Bronchial epithelial cell (primary cell): ENCODE measurements around the gene NUDT1. TPM values are rescaled to one million over a fixed set of nuclear protein-coding genes. Genes with fewer than 3 reads are reported as not detected.

Source experiments
- DNase-seq: peaks from one replicate; pipeline ENCODE4 v3.0.0-alpha.2; 2010; ENCODE audit warnings: low read depth
- FAIRE-seq: peaks from 2 replicates; lab custom pipeline; 2011; peaks lifted over from hg19 to GRCh38; lab: Jason Lieb, UNC
- H3K27me3 ChIP-seq: 2 replicates; pipeline ENCODE4 v1.5.1; 2011; ENCODE audit warnings: low read length; ENCODE audit not compliant: control insufficient read depth, insufficient read depth
- H3K36me3 ChIP-seq: 2 replicates; pipeline ENCODE4 v1.5.1; 2011; ENCODE audit warnings: low read length; ENCODE audit not compliant: control insufficient read depth, insufficient read depth
- H3K4me3 ChIP-seq: 2 replicates; pipeline ENCODE4 v1.5.1; 2011; ENCODE audit warnings: mild to moderate bottlenecking, low read depth, low read length, control low read depth
- CTCF ChIP-seq: IDR thresholded peaks from 2 replicates; pipeline ENCODE4 v1.5.1; 2011; ENCODE audit warnings: mild to moderate bottlenecking, moderate library complexity, low read length, control low read depth, inconsistent platforms; ENCODE audit not compliant: insufficient read depth, severe bottlenecking
- total RNA-seq: library from RNA; depleted of rRNA; stranded (reverse); fragments of >200 nt; gene quantifications from 2 replicates; pipeline ENCODE4 v1.2.1, GENCODE V29; 2014

NUDT1 gene
- total RNA-seq, 1 donor from 2014 or later: 7.9 TPM

- no peak overlapping the region for H3K4me3 ChIP-seq
- no peaks in the 10 kb centered on the region for H3K27me3 ChIP-seq
- no peak for TF ChIP-seq CTCF
- no peaks in the 10 kb centered on the region for H3K36me3 ChIP-seq
- FAIRE-seq (no peak), DNase-seq (no peak)
Observed at GRCh38 chr7:2296832-2297231, 54.8 kb downstream of the NUDT1 start.

GRCh38 chr7:2299131-2299829 lies 57.3 kb downstream of the NUDT1 start:
- H3K4me3 ChIP-seq: no peak overlapping the region
- no peak for TF ChIP-seq CTCF
- no peaks in the 10 kb centered on the region for H3K27me3 ChIP-seq
- H3K36me3 ChIP-seq: no peaks in the 10 kb centered on the region
- FAIRE-seq (no peak), DNase-seq (no peak)

GRCh38 chr7:2299870-2300512 lies 58.0 kb downstream of the NUDT1 start:
- H3K4me3 ChIP-seq: no peak overlapping the region
- no peaks in the 10 kb centered on the region for H3K36me3 ChIP-seq
- FAIRE-seq (no peak), DNase-seq (no peak)
- no peak for TF ChIP-seq CTCF
- no peaks in the 10 kb centered on the region for H3K27me3 ChIP-seq

Other genes with a start within 250 kb of the NUDT1 start
- gene MAD1L1, start 9.3 kb upstream of the NUDT1 start, total RNA-seq: 57.4 TPM in 2 replicates
- gene MRM2, start within 50 bp of the NUDT1 start, total RNA-seq: 19.7 and 21.1 TPM in 2 replicates
- gene SNX8, start 72.2 kb downstream of the NUDT1 start, total RNA-seq: 8.7 and 12.9 TPM in 2 replicates
- gene EIF3B, start 112.6 kb downstream of the NUDT1 start, total RNA-seq: 195 and 262 TPM in 2 replicates
- gene CHST12, start 161.4 kb downstream of the NUDT1 start, total RNA-seq: 0.51 and 0.79 TPM in 2 replicates
- not detected in 2 replicates for gene GRIFIN, start 234.2 kb downstream of the NUDT1 start, total RNA-seq